BLaER1 treated with 17β-estradiol and CSF1 and Interleukin-3, amounts not matched to agents 10 nM and 100 nM (cell line): Measurements from ENCODE around the gene CLIP2.
"Not testable (repeated sequence)": the region's sequence is repeated elsewhere in the genome, so short reads cannot be mapped to it uniquely, and the experiment has no call there.

Experiments
- H3K27ac ChIP-seq, 11 experiments: shearing (Covaris generic); formaldehyde crosslinking; 2 replicates each; pipeline ENCODE4 v1.8.1; 2022
- H3K27me3 ChIP-seq, 11 experiments: shearing (Covaris generic); formaldehyde crosslinking; 2 replicates each; pipeline ENCODE4 v1.8.1; 2022
- H3K36me3 ChIP-seq, 11 experiments: shearing (Covaris generic); formaldehyde crosslinking; 2 replicates each; pipeline ENCODE4 v1.8.1; 2022
- H3K4me1 ChIP-seq, 10 experiments: shearing (Covaris generic); formaldehyde crosslinking; 2 replicates each; pipeline ENCODE4 v1.8.1; 2022
- H3K4me2 ChIP-seq, 11 experiments: shearing (Covaris generic); formaldehyde crosslinking; 2 replicates each; pipeline ENCODE4 v1.8.1; 2022
- H3K4me3 ChIP-seq, 10 experiments: shearing (Covaris generic); formaldehyde crosslinking; 2 replicates each; pipeline ENCODE4 v1.8.1; 2022
- H3K9ac ChIP-seq, 11 experiments: shearing (Covaris generic); formaldehyde crosslinking; 2 replicates each; pipeline ENCODE4 v1.8.1; 2022
- H3K9me3 ChIP-seq, 11 experiments: shearing (Covaris generic); formaldehyde crosslinking; replicated peaks in 1 of 11; 2 replicates each; pipeline ENCODE4 v1.8.1; 2022
- H4K20me1 ChIP-seq, 11 experiments: shearing (Covaris generic); formaldehyde crosslinking; 2 replicates each; pipeline ENCODE4 v1.8.1; 2022
- Cebpa-rat ChIP-seq, 11 experiments: shearing (Covaris generic); IDR thresholded peaks; 2 replicates each; pipeline ENCODE4 v1.8.1; 2022

Gene CLIP2

DNA sequence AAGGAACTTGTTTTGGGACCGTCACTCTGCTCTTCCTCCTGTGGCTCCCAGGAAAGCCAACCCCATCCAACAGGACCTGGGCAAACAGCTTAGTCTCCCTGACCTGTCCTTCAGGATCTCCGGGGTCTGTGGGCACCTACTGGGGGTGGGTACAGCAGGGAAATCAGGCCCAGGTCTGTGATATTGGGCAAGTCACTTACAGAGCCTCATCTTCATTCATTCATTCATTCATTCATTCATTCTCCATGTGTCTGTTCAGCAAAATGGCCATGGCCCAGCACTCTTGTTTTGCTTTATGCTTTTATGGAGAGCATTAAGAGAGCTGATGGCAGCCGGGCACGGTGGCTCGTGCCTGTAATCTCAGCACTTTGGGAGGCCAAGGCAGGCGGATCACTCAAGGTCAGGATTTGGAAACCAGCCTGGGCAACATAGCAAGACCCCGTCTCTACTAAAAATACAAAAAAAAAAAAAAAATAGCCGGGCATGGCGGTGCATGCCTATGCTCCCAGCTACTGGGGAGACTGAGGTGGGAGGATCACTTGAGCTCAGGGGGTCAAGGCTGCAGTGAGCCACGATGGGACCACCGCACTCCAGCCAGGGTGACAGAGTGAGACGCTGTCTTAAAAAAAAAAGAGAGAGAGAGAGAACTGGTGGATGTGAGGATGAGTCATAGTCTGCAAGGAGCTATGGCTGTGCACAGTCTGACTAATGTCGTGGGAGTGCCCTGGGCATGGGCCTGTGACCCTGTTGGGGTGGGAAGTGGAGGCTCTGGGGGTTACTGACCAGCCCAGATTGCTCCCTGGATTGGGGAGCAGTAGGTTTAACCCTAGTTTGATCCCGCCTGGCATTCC lies 54.3 kb downstream of the CLIP2 start:
- no peak overlapping the region for H3K9ac ChIP-seq
- peaks cover 15 to 81% (median 56%) of the 10 kb centered on the region in 11 experiments; a peak in 18 of 22 replicates for H4K20me1 ChIP-seq
- H3K27me3 ChIP-seq, result no peaks in the 10 kb centered on the region
- H3K9me3 ChIP-seq, result 0 out of 22 replicates have a peak, but pooled peaks cover 0 to 4% (median 0%) of the 10 kb centered on the region in 11 experiments
- H3K27ac ChIP-seq, result no peak overlapping the region
- H3K4me2 ChIP-seq, result peak overlapping the region in 6 of 11 experiments; percentile 4 to 61 (median 48); a peak in 10 of 22 replicates
- no peak overlapping the region for H3K4me3 ChIP-seq
- peaks cover 34 to 56% (median 44%) of the 10 kb centered on the region in 10 experiments for H3K4me1 ChIP-seq
- no peak for TF ChIP-seq Cebpa-rat (IDR thresholded peaks at IDR 0.05)
- H3K36me3 ChIP-seq, result peaks cover 75 to 100% (median 91%) of the 10 kb centered on the region in 11 experiments

DNA sequence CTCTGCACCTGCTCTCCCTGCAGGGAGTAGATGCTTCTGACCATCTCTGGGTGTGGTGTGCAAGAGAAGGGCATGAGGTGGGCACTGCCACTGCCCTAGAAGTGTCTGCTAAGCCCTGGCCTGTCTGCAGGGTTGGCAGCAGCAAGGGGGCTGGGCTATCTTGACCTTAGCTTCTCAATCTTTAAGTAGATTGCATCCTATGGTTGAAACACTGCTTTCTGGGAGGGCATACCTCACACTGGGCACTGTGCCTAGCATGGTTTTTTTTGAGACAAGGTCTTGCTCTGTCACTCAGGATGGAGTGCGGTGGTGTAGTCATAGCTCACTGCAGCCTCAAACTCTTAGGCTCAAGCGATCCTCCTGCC lies 54.9 kb downstream of the CLIP2 start:
- H3K9me3 ChIP-seq, result 0 out of 22 replicates have a peak, but pooled peaks cover 0 to 4% (median 0%) of the 10 kb centered on the region in 11 experiments
- no peak overlapping the region for H3K4me3 ChIP-seq
- no peak overlapping the region for H3K9ac ChIP-seq
- peaks cover 69 to 98% (median 87%) of the 10 kb centered on the region in 11 experiments for H3K36me3 ChIP-seq
- H3K4me2 ChIP-seq, result peak overlapping the region in 6 of 11 experiments; percentile 4 to 61 (median 48); a peak in 9 of 22 replicates
- TF ChIP-seq Cebpa-rat (IDR thresholded peaks at IDR 0.05), result no peak
- H3K27ac ChIP-seq, result no peak overlapping the region
- H4K20me1 ChIP-seq, result peaks cover 11 to 83% (median 56%) of the 10 kb centered on the region in 11 experiments; a peak in 18 of 22 replicates
- H3K4me1 ChIP-seq, result peaks cover 28 to 50% (median 38%) of the 10 kb centered on the region in 10 experiments
- no peaks in the 10 kb centered on the region for H3K27me3 ChIP-seq

GRCh38 chr7:74344786-74345185 lies 55.6 kb downstream of the CLIP2 start:
- Histone ChIP-seq H3K4me3 (no peak overlapping the region), H3K4me2 (no peak overlapping the region), H3K9ac (no peak overlapping the region), H4K20me1 (peaks cover 11 to 79% (median 52%) of the 10 kb centered on the region in 11 experiments; a peak in 18 of 22 replicates), H3K4me1 (peaks cover 21 to 47% (median 32%) of the 10 kb centered on the region in 10 experiments), H3K27me3 (no peaks in the 10 kb centered on the region), H3K36me3 (peaks cover 64 to 96% (median 82%) of the 10 kb centered on the region in 11 experiments), H3K9me3 (0 out of 22 replicates have a peak, but pooled peaks cover 0 to 4% (median 0%) of the 10 kb centered on the region in 11 experiments), H3K27ac (no peak overlapping the region)
- TF ChIP-seq Cebpa-rat (IDR thresholded peaks at IDR 0.05), result no peak

DNA sequence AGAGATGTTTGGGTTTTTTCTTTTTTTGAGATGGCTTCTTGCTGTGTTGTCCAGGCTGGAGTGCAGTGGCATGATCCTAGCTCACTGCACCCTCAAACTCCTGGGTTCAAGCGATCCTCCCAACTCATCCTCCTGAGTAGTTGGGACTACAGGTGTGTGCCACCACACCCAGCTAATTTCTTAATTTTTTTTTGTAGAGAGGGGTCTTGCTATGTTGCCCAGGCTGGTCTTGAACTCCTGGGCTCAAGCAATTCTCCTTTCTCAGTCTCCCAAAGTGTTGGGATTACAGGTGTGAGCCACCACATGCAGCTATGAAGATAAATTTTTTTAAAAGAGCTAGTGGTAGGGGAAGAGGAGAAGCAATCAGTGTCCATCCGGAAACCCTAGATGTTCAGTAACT lies 56.8 kb downstream of the CLIP2 start:
- Histone ChIP-seq H3K9ac (no peak overlapping the region), H3K4me2 (no peak overlapping the region), H3K27me3 (no peaks in the 10 kb centered on the region), H3K27ac (no peak overlapping the region), H3K4me3 (no peak overlapping the region), H4K20me1 (peaks cover 6 to 71% (median 45%) of the 10 kb centered on the region in 11 experiments; a peak in 18 of 22 replicates), H3K4me1 (peaks cover 10 to 35% (median 21%) of the 10 kb centered on the region in 10 experiments), H3K9me3 (0 out of 22 replicates have a peak, but pooled peaks cover 0 to 4% (median 0%) of the 10 kb centered on the region in 11 experiments), H3K36me3 (peaks cover 61 to 96% (median 79%) of the 10 kb centered on the region in 11 experiments)
- TF ChIP-seq Cebpa-rat (IDR thresholded peaks at IDR 0.05), result no peak

DNA sequence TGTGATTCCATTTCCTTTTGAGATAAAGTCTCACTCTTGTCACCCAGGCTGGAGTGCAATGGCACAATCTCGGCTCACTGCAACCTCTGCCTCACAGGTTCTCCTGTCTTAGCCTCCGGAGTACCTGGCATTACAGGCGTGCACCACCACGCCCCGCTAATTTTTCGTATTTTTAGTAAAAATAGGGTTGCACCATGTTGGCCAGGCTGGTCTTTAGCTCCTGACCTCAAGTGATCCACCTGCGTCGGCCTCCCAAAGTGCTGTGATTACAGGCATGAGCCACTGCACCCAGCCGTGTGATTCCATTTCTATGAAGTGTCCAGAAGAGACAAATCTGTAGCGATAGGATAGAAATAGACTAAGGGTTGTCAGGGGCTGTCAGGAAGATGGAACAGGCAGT lies 60.4 kb downstream of the CLIP2 start:
- no peak overlapping the region for H3K27ac ChIP-seq

GRCh38 chr7:74350751-74351150 lies 61.5 kb downstream of the CLIP2 start:
- Histone ChIP-seq H3K27me3 (no peaks in the 10 kb centered on the region), H3K36me3 (peaks cover 56 to 96% (median 80%) of the 10 kb centered on the region in 11 experiments), H3K4me2 (no peak overlapping the region), H3K9me3 (peaks cover 0 to 22% (median 14%) of the 10 kb centered on the region in 11 experiments; a peak in 18 of 22 replicates), H3K4me1 (peaks cover 0 to 12% (median 1%) of the 10 kb centered on the region in 10 experiments; a peak in 7 of 20 replicates), H3K9ac (no peak overlapping the region), H4K20me1 (peaks cover 0 to 36% (median 11%) of the 10 kb centered on the region in 11 experiments; a peak in 12 of 22 replicates), H3K4me3 (no peak overlapping the region), H3K27ac (no peak overlapping the region; a peak in 1 of 22 replicates)
- TF ChIP-seq Cebpa-rat (IDR thresholded peaks at IDR 0.05), result no peak

More for the DNA sequence above, 60.4 kb downstream of the CLIP2 start:
- no peak overlapping the region for H3K4me2 ChIP-seq
- H3K4me1 ChIP-seq, result peaks cover 0 to 12% (median 0%) of the 10 kb centered on the region in 10 experiments; a peak in 5 of 20 replicates
- H3K36me3 ChIP-seq, result peaks cover 56 to 96% (median 80%) of the 10 kb centered on the region in 11 experiments
- no peak for TF ChIP-seq Cebpa-rat (IDR thresholded peaks at IDR 0.05)
- no peak overlapping the region for H3K9ac ChIP-seq
- H4K20me1 ChIP-seq, result peaks cover 0 to 34% (median 15%) of the 10 kb centered on the region in 11 experiments; a peak in 13 of 22 replicates
- H3K27me3 ChIP-seq, result no peaks in the 10 kb centered on the region
- H3K9me3 ChIP-seq, result peaks cover 0 to 11% (median 2%) of the 10 kb centered on the region in 11 experiments; a peak in 5 of 22 replicates
- H3K4me3 ChIP-seq, result no peak overlapping the region

- Histone ChIP-seq H3K27me3 (no peaks in the 10 kb centered on the region), H3K27ac (no peak overlapping the region), H3K4me2 (no peak overlapping the region), H4K20me1 (peaks cover 2 to 37% (median 12%) of the 10 kb centered on the region in 11 experiments; a peak in 13 of 22 replicates), H3K9ac (no peak overlapping the region), H3K4me1 (peaks cover 0 to 12% (median 1%) of the 10 kb centered on the region in 10 experiments; a peak in 7 of 20 replicates), H3K36me3 (peaks cover 56 to 96% (median 80%) of the 10 kb centered on the region in 11 experiments), H3K4me3 (no peak overlapping the region), H3K9me3 (peaks cover 6 to 31% (median 24%) of the 10 kb centered on the region in 11 experiments; a peak in 21 of 22 replicates)
- TF ChIP-seq Cebpa-rat (IDR thresholded peaks at IDR 0.05), result no peak
Observed at GRCh38 chr7:74351836-74352235, 62.6 kb downstream of the CLIP2 start.

DNA sequence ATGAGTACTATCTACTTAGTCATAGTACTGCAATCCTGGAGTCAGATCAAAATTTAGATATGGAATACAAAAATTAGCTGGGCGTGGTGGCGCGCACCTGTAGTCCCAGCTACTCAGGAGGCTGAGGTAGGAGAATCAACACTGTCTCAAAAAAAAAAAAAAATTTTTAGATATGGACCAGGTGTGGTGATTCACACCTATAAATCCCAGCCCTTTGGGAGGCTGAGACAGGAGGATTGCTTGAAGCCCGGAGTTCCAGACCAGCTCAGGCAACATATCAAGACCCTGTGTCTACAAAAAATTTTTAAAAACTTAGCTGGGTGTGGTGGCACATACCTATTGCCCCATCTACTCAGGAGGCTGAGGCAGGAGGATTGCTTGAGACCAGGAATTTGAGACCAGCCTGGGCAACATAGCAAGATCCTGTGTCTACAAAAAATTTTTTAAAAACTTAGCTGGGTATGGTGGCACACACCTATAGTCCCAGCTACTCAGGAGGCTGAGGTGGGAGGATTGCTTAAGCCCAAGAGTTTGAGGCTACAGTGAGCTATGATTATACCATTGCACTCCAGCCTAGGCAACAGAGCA lies 63.4 kb downstream of the CLIP2 start:
- not testable (repeated sequence) for H3K27ac ChIP-seq, H3K27me3 ChIP-seq, H3K4me3 ChIP-seq, H3K4me2 ChIP-seq, H3K9ac ChIP-seq
- peaks cover 7 to 40% (median 17%) of the 10 kb centered on the region in 11 experiments; a peak in 14 of 22 replicates for H4K20me1 ChIP-seq
- peaks cover 57 to 96% (median 81%) of the 10 kb centered on the region in 11 experiments for H3K36me3 ChIP-seq
- H3K9me3 ChIP-seq, result peaks cover 6 to 31% (median 25%) of the 10 kb centered on the region in 11 experiments; a peak in 21 of 22 replicates
- H3K4me1 ChIP-seq, result peaks cover 0 to 12% (median 1%) of the 10 kb centered on the region in 10 experiments; a peak in 7 of 20 replicates
